HUDEP-2 (cell line): ENCODE data around the gene NEURL3.

ENCODE experiments used
- DNase-seq, 76 experiments: peaks; one replicate each; lab custom pipeline; 2025; ENCODE audit not compliant: unreplicated experiment in 76 of 76; lab: John Stamatoyannopoulos, UW

The NEURL3 gene

DNA sequence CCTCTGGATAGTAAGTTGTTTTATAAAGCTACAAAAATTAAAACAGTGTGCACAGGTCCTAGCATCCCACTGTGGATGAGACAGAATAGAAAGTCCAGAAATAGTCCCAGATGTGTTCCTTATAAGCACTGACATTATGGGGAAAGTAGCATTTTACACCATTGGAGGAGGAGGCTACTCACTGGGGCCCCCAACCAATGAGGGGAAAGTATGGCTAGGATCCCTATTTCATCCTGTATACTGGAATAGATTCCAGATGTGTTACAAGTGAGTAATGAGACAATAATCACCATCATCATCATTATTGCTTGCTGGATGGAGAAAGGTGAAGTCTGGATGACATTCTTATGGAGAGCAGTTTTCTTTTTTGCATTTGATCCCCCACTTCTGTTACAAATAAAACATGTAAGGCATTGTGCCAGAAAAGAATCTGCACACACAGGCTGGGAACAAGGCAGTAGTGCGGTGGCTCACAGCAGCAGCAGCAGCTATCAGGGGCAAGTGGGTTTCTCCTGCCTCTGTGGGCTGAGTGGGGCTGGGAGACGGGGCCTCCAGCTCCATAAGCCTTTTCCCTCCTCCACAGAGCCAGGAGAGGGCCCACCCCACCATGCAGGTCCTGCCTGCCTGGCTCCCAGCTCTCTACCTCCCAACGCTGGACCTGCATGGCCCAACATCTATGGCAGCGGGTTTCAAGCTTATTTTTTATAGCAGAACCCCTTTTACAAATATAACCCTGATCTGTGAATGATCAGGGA, 36.4 kb upstream of the NEURL3 start:
- DNase-seq = no peak

DNA sequence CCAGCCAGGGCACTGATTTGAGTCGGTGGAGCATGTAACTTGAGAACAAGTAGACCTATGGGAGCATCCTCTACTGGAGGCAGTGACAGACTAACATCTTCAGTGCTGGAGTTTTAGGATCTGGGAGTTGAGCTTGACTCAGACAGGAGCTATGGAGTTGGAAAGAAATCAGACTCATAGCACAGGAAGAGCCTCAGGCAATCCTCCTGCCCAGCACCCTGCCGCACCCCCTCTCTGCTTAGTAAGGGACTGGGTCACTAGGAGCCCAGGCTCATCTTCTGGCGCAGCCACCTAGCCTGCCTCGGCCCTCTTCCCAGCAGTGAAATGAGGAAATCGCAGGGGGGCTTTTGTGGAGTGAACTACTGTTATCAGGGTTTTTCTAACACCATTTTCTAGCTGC, 35.0 kb upstream of the NEURL3 start:
- no peak for DNase-seq

DNA sequence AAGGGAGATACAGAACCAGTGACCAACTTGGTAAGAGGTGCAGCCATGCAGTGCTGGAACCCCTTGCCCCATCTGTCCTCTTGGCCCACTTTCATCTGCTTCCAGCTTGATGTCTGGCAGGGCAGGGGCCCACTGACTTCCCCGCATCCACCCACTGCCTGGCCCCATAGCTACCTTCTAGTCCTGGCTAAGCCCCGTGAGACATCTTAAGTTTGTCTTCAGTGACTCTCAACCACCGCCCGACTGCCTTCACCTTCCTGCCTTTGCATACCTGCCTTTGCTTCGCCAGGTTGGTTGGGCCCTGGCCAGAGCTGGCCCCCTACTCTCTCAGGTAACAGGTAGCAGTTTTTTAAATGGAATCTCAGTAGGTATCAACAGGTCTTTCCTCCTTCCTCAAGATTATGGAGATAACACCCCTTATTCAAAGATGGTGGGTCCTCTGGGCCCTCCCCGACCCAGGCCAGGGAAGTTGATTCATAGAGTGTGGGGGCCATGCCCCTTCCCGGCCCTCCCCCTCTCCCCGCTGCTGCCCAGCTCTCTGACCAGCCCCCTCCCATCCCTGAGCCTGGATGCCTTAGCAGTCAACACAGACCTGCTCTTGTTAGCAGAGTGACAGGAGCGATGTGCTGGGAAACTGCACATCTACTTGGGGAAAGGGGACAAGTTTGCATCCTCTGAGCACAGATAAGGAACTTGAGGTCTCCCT, 34.2 kb upstream of the NEURL3 start:
- DNase-seq = no peak

DNA sequence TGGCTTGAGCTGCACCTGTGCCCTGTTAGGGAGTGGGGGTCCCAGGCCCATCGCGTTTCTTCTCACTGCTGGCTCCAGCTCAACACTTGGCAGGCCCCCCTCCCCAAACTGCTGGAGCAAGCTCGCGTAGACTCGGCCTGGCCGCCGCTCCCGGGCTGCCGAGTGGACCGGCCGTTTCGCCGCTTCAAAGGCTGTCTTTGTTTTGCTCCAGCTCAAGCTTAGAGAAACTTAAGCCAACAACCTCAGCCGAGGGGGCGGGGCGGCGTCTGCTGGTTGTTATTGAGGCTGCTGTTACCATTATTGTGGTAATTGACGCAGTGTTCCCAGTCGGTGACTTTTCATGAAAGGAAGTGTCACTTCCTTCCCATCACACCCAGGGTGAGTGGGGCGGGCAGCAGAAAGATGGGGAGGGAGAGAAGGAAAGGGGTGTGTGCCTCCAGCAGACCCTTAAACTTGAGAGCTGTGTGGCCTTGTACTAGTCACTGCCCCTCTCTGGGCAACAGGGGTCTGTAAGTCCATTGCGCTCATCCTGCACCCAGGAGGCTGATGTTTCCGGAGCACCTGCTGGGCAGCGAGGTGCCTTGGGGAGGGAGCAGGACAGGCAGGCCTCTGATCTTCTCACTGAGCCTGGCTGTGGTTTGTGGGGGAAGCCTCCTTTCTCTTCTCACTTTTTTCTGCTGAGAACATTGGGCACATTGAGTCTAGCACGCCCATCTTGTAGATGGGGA, 33.5 kb upstream of the NEURL3 start:
- DNase-seq = peak in 2 of 76 experiments; percentile 5

DNA sequence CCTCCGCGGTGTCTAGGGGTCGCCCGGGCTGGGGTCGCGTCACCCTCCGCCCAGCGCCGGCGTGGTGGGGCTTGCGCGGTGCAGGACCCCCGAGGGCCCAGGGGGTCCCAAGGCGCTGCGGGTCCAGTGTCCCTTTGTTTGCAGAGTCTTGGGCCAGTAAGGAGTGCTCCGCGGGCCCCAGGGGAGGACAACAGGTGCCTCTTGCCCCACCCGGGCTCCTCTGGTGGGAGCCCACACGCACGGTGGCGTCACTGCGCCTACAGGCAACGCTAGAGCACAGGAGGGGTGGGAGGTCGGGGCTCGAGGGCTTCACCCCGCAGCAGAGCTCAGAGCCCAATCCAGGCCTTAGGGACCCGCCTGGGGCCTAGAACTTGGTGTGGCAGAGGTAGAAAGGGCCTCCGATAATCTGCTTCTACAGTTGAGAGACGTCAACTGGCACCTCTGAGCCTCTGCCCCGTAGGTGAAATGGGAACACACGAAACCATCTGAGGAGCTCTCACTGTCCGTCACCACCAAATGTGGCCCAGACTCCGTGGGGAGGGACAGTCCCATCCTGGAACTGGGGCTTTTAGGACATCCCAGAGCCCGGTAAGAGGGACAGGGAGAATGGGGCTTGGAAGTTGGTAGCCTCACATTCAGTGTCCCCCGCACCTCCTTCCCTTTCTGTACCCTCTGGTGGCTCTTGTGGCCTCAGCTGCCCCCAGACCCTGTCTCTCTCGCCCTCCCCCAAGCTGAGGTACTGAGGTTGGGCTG, 32.8 kb upstream of the NEURL3 start:
- DNase-seq = no peak

DNA sequence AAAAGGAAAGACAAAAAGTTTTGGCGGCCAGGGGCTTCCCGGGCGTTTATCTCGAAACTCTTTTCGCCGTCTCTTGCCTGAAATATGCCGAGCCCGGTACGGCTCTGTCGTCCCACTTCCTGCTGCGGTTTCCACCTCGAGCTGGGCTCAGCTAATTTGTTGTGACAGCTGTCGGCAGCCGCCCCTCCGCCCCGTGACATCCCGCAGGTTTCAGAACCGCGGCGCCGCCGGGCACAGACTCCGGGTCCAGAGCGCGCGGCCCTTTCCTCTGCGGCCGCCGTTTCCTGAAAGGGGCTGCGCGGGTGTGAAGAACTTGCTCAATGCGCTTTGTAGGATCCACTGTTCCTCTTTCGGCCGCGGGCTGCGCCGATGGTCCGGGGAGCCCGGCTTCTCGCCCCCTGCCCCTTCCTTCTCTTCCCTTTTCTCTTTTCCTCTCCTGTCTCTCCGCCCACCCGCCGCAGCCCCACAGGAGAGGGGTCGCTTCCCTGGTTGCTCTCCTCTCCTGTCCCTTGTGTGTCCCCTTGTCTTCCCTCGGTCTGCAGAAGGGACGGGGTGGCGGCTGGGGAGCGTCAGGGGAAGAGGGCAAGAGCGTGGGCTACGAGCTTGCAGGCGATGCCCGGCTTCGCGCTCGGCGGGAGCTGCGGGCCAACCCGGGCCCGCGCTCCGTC, 32.0 kb upstream of the NEURL3 start:
- peak in 25 of 76 experiments; percentile 4 to 41 (median 18) for DNase-seq

DNA sequence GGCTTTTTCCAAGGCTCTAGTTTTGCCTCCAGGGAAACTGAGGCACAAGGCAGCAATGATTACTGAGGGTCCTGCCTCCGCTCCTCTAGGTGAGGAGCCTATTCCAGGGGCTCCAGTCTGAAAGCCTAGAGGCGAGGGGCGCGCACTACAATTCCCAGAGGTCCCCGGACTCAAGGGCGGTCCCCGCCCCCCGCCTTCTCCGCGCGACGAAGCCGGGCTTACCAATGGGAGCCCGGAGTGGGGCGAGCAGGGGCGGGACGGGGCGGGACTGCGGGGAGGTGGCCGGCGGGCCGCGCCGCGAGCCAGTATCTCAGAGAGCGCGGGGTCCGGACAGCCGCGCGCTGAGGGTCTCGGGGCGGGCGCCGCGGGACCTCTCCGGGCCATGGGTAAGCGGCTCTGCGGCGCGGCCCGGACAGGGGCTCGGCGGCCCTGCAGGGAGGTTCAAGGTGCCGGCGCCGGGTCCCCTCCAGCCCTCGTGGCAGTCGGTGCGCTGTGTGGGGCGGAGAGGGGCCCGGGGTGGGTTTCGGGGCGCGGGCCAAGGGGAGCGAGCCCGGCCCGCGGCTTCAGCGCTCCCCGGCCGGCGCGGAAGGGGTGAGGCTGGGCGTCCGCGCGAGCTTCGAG, 31.4 kb upstream of the NEURL3 start, which contains the start of gene ARID5A:
ARID5A (plus strand) TSS at position 308 of the 621 bp plus-strand sequence; CDS start at position 383, 75 bp downstream.
- DNase-seq = peak in 74 of 76 experiments; percentile 2 to 89 (median 70)

DNA sequence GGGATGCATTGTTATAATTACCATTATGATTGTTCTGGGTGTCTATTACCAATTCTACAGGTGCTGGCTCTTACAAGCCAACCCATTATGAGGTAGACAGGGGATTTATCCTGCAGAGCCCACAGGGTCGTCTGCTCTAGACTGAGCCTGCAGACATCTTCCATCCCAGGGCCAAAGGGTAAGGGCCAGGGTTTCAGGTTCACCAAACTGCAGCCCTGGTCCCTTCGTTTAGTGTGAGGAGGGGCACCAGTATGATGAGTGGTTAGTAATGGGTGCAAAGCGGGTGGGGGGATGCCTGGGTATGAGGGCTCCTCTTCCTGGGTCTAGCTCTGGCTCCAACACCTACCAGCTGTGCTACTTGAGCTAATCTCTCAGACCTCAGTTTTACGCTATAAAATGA, 30.2 kb upstream of the NEURL3 start:
- no peak for DNase-seq

DNA sequence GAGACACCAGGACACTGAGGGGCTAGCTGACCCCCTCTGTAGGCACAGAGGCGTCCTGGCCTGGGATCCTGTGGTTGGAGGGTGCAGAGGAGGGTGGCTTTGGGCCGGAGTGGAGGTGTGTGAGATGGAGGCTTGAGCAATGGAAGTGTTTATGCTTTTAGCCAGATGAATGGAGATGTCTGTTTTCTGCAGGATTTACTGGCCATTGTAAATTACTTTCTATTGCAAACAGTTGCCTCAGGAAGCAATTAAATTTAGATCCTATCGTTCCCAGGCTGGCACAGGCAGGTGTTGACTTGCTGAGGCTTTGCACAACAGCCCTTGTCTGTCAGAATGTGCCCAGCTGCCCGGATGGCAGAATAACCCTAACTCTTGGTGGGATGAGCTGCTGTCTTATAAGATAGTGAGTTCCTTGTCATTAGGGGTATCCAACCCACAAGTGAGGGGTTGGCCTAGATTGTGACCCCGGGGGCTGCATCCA, 29.6 kb upstream of the NEURL3 start:
- DNase-seq = no peak

DNA sequence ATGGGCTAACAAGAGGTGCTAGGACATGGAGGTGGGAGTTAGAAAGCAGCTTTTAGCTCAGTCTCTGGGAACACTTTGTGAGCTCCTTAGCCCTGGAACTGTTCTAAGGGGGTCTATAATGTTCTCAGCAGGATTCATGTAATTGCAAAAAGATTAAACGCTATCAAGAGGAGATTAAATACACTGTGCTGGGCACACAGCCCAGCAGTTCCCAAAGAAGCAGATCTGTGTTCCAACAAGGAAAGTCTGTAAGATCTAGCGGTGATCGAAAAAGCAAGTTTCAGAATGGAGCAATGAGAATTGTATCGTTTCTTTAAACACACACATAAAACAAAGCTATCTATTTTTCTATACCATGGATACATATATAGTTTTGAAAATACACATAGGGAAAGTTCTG, 29.0 kb upstream of the NEURL3 start:
- no peak for DNase-seq

DNA sequence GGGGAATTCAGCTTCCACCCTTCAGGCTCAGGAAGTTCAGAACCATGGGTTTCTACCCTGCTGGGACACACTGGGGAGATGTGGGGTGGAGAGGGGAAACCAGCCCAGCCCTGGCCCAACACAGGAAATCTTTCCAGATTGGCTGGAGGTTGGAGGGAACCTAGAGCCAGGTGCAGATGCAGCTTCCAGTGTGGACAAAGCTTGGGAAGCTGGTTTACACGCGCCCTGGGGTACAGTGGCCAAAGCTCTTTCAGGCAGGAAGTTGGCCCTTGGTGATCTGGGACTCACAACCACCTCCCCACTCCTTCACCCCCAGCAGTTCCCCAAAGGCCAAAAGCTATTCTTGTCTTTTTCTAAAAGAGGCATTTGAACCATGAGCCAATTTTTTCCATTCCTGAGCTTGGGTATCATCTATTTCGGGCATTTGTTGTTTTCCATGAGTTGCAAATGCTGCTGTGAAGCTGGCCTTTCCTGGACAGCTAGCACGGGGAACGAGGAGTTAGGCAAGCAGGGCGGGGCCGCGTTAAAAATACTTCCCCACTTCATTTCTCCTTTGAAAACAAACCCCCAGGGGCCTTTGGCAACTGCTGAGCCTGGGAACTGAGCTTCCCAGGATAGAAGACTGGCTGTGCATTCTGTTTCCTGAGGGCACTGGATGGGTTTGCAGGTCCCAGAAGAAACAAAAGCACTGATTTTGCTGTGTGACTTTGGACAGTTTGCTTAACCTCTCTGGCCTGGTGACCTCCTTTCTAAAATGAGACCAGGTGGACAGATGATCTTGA, 28.3 kb upstream of the NEURL3 start:
- DNase-seq = no peak

DNA sequence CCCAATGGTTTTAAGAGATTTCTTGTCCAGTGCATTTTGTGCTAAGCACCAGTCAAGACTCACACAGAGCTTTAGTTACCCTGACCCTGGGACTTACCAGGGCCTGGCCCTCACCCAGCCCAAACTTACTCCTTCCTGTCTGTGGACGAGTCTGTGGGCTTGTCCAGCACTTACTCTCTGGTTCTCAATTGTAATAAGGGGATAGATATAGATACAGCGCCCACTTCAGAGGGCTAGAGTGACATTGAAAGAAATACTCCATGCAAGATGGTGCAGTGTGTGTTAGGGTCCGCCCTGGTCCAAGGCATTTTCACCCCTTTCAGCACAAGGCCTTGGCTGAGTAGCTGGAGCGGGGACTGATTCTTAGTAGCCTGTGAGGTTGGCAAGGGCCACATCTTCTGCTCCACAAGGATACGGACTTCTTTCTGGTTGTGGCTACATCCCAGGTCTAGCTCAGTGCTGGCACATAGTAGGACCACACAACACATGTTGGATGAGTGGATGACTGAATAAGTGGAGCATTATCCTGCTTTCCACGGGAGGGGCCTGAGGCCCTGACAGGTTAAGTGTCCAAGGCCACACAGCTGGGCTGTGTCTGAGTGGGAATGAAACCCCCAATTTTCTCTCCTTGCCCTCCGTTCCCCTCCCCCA, 27.6 kb upstream of the NEURL3 start:
- no peak for DNase-seq

DNA sequence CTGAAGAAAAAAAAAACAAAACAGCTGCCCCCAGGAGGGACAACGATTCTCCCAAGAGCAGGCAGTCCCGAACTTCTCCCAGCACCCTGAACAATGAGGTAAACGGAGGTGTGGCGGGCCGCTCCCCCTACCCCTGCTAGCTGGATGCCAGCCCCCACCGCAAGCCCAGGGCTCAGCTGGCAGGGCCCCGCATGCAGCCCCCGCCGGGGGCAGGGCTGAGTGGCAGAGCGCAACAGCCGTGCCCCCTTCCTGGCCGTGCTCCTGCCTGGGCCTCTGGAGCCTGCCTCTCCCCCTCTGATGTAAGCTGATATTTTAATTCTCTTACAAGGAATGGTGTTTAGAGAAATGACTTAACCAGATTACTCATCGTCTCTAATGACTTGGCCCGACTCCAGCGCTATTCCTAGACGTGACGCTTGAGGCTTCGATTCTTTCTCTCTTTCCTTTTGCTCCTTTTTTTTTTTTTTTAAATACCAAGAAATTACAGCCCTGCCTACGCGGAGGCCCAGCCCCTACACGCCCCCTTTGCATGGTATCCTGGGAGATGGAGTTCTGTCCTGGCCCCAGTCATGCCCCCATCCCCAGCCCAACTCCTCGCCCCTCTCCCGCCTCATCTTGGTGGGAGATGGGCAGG, 26.8 kb upstream of the NEURL3 start:
- DNase-seq = peak in 61 of 76 experiments; percentile 5 to 72 (median 36)

DNA sequence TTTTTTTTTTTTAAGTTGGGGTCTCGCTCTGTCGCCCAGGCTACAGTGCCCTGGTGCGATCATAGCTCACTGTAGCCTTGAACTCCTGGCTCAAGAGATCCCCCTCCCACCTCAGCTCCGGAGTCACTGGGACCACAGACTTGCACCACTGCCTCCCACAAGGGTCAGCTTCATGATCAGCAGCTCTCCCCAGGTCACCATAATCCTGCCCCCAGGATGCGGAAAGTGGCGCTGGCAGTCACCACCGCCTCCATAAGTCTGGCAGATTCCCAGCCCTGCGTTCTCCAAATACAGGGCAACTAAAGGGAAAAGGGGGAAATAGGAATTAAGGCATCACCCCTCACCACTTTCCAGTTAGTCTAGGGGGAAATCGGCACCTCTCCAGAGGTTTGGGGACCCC, 26.2 kb upstream of the NEURL3 start:
- DNase-seq = no peak

DNA sequence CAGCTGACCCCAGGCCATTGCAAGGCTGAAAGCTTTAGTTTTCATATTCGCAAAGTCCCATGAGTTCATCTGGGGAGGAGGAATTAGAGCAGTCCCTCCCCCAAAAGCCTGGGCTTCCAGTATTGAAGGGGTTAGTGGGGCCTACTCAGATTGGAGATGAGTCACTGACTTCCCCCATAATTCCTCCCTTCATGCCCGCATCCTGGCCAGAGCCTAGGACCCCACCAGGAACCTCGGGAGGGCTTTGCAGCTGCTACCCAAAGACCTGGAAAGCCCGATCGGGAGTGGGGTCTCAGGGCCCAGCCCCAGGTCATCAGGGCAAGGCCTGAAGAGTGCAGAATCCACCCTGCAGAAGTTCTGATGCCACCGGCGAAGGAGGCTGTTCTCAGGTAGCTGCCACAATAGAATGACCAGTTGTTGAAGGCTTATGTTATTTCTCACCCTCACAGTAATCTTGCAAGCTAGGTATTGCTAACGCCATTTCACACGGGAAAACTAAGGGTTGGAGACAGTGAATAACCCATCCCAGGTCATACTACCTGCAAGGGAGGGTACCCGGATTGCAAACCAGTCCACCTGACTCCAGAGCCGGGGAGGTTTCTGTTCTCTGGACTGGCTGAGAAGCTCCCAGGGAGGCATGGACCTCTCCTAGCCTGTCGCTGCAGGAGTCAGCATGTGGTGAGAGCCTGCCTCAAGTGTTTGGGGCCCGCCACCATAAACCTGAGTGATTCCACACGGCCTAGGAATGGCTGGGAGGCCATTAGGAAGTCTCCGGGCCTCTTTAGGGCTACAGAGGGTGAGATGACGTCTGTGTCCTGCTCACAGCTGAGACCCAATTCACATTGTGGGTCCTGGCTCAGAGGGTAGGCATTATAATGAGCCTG, 25.6 kb upstream of the NEURL3 start:
- no peak for DNase-seq

DNA sequence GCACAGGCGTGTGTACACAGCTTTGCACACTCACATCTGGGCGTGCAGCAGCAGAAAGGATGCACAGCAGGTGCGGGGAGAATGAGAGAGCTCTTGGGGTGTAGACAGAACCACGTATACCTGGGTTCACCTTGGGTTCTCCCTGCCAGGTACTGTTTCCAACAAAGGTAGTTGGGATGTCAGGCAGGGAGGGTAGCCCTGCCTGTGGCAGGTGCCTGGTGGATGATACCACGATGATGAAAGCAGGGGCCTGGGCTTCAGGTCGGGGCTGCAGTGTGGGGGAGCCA, 24.9 kb upstream of the NEURL3 start:
- no peak for DNase-seq
